ENCODE measurements around the gene SF1. TPM values are rescaled to one million over a fixed set of nuclear protein-coding genes. Genes with fewer than 3 reads are reported as not detected.

The SF1 gene
- total and polyA plus RNA-seq, 9 of the 15 experiments (the other 6 are each of a cell fraction or from before 2014, with no cell fraction given) = 13.1 to 334 (median 111) TPM

- no peak for TF ChIP-seq TAF9B (IDR thresholded peaks at IDR 0.05; ENCODE audit: partially characterized antibody)
- TF ChIP-seq RUNX1 (IDR thresholded peaks at IDR 0.05; ENCODE audit: low read depth) = no peak
- no peak for TF ChIP-seq ZNF316 (IDR thresholded peaks at IDR 0.05)
- TF ChIP-seq BMI1 (IDR thresholded peaks at IDR 0.05; ENCODE audit: low read length) = no peak
- no peak for TF ChIP-seq ZNF76 (CRISPR knock-in tag; IDR thresholded peaks at IDR 0.05; ENCODE audit: borderline replicate concordance)
- no peak for TF ChIP-seq PPARD (CRISPR knock-in tag; IDR thresholded peaks at IDR 0.05)
- no peak for TF ChIP-seq NFYB (IDR thresholded peaks at IDR 0.05; ENCODE audit: extremely low read depth, insufficient read length)
- no peak for TF ChIP-seq NR2C1 (IDR thresholded peaks at IDR 0.05)
- 0 out of 2 replicates have a peak, but pooled peaks have one; percentile 7 for TF ChIP-seq NR2C1 (tag; IDR thresholded peaks at IDR 0.05)
- TF ChIP-seq CEBPZ (IDR thresholded peaks at IDR 0.05; ENCODE audit: borderline replicate concordance, low read depth, low read length) = no peak
- peak in 1 of 2 experiments; percentile 47; a peak in 1 of 4 replicates for TF ChIP-seq ZNF639 (CRISPR knock-in tag; conservative IDR thresholded peaks at IDR 0.05 in 1 of 2, IDR thresholded peaks at IDR 0.05 in 1 of 2)
- no peak for TF ChIP-seq HSF4 (CRISPR knock-in tag; IDR thresholded peaks at IDR 0.05; ENCODE audit: borderline replicate concordance)
- TF ChIP-seq ZNF41 (CRISPR knock-in tag; conservative IDR thresholded peaks at IDR 0.05) = no peak
- no peak for TF ChIP-seq NR4A1 (CRISPR knock-in tag; IDR thresholded peaks at IDR 0.05)
- TF ChIP-seq NR4A1 (tag; IDR thresholded peaks at IDR 0.05) = no peak
- TF ChIP-seq MIER1 (IDR thresholded peaks at IDR 0.05; ENCODE audit: low read depth) = no peak
- TF ChIP-seq MLLT1 (IDR thresholded peaks at IDR 0.05) = peak in 1 of 2 experiments; percentile 88; a peak in 2 of 4 replicates
- TF ChIP-seq ZBTB33 (CRISPR knock-in tag; IDR thresholded peaks at IDR 0.05) = 0 out of 2 replicates have a peak, but pooled peaks have one; percentile 36
- no peak for TF ChIP-seq ZFP91 (CRISPR knock-in tag; IDR thresholded peaks at IDR 0.05)
These were observed 32.5 kb upstream of the SF1 start (continued) for GRCh38 chr11:64810891-64811272.

Measured in K562 (cell line).